Parathyroid adenoma (tissue), 2 donors: ENCODE data around the gene DYRK4.

Source experiments
- H2AFZ ChIP-seq: fragments of 300-600 bp; sonication (generic); one replicate; pipeline ENCODE4 v1.7.0; 2017; ENCODE audit warnings: antibody characterized with exemption, mild to moderate bottlenecking
- H3K27ac ChIP-seq: fragments of 300-600 bp; sonication (generic); one replicate; pipeline ENCODE4 v1.7.0; 2017
- H3K27me3 ChIP-seq: fragments of 300-600 bp; sonication (generic); one replicate; pipeline ENCODE4 v1.7.0; 2017; ENCODE audit warnings: low read length; ENCODE audit not compliant: control insufficient read depth, insufficient read depth
- H3K36me3 ChIP-seq: fragments of 300-600 bp; sonication (generic); one replicate; pipeline ENCODE4 v1.7.0; 2017; ENCODE audit warnings: low read length; ENCODE audit not compliant: control insufficient read depth, insufficient read depth
- H3K4me1 ChIP-seq: fragments of 300-600 bp; sonication (generic); one replicate; pipeline ENCODE4 v1.7.0; 2017; ENCODE audit warnings: control low read depth
- H3K4me2 ChIP-seq: fragments of 300-600 bp; sonication (generic); one replicate; pipeline ENCODE4 v1.7.0; 2017; ENCODE audit warnings: low read length
- H3K4me3 ChIP-seq: fragments of 300-600 bp; sonication (generic); one replicate; pipeline ENCODE4 v1.7.0; 2017; ENCODE audit warnings: low read depth, low read length
- H3K79me2 ChIP-seq: fragments of 300-600 bp; sonication (generic); one replicate; pipeline ENCODE4 v1.7.0; 2017; ENCODE audit warnings: control low read depth
- H3K9ac ChIP-seq: fragments of 300-600 bp; sonication (generic); one replicate; pipeline ENCODE4 v1.7.0; 2017; ENCODE audit warnings: mild to moderate bottlenecking
- H3K9me3 ChIP-seq: fragments of 300-600 bp; sonication (generic); one replicate; pipeline ENCODE4 v1.7.0; 2017; ENCODE audit warnings: low read length; ENCODE audit not compliant: control insufficient read depth
- CTCF ChIP-seq: fragments of 300-600 bp; sonication (generic); IDR thresholded peaks from one replicate; pipeline ENCODE4 v1.7.0; 2017; ENCODE audit warnings: antibody characterized with exemption, mild to moderate bottlenecking
- donor health status: primary hyperparathyroidism.

The DYRK4 gene

GRCh38 chr12:4553943-4554342 lies 8.1 kb upstream of the DYRK4 start:
- no peaks in the 10 kb centered on the region for H3K79me2 ChIP-seq
- H3K4me1 ChIP-seq: no peaks in the 10 kb centered on the region
- no peaks in the 10 kb centered on the region for H3K27me3 ChIP-seq
- no peak for TF ChIP-seq CTCF
- no peak overlapping the region for H3K4me3 ChIP-seq
- H3K36me3 ChIP-seq: no peaks in the 10 kb centered on the region
- H3K27ac ChIP-seq: no peak overlapping the region
- H3K9me3 ChIP-seq: no peaks in the 10 kb centered on the region
- no peak overlapping the region for H2AFZ ChIP-seq
- no peak overlapping the region for H3K4me2 ChIP-seq
- no peak overlapping the region for H3K9ac ChIP-seq

- no peaks in the 10 kb centered on the region for H3K4me1 ChIP-seq
These were observed 6.2 kb upstream of the DYRK4 start for GRCh38 chr12:4555804-4556203.

GRCh38 chr12:4556735-4557530 lies 5.1 kb upstream of the DYRK4 start:
- no peak overlapping the region for H3K9ac ChIP-seq
- peaks cover 4% of the 10 kb centered on the region for H3K4me1 ChIP-seq
- H3K27me3 ChIP-seq: no peaks in the 10 kb centered on the region
- no peak overlapping the region for H2AFZ ChIP-seq
- H3K4me3 ChIP-seq: no peak overlapping the region
- H3K27ac ChIP-seq: no peak overlapping the region
- no peak for TF ChIP-seq CTCF
- H3K36me3 ChIP-seq: no peaks in the 10 kb centered on the region
- no peak overlapping the region for H3K4me2 ChIP-seq
- no peaks in the 10 kb centered on the region for H3K9me3 ChIP-seq
- no peaks in the 10 kb centered on the region for H3K79me2 ChIP-seq

More at GRCh38 chr12:4555804-4556203, 6.2 kb upstream of the DYRK4 start:
- Histone ChIP-seq H2AFZ (no peak overlapping the region), H3K9ac (no peak overlapping the region), H3K4me2 (no peak overlapping the region), H3K4me3 (no peak overlapping the region), H3K27me3 (no peaks in the 10 kb centered on the region), H3K27ac (no peak overlapping the region), H3K79me2 (no peaks in the 10 kb centered on the region), H3K9me3 (no peaks in the 10 kb centered on the region), H3K36me3 (no peaks in the 10 kb centered on the region)
- no peak for TF ChIP-seq CTCF

GRCh38 chr12:4557586-4557985 lies 4.4 kb upstream of the DYRK4 start:
- no peaks in the 10 kb centered on the region for H3K9me3 ChIP-seq
- no peak overlapping the region for H3K9ac ChIP-seq
- H2AFZ ChIP-seq: no peak overlapping the region
- no peaks in the 10 kb centered on the region for H3K36me3 ChIP-seq
- no peak overlapping the region for H3K4me2 ChIP-seq
- no peak overlapping the region for H3K4me3 ChIP-seq
- H3K4me1 ChIP-seq: peaks cover 4% of the 10 kb centered on the region
- H3K79me2 ChIP-seq: no peaks in the 10 kb centered on the region
- no peaks in the 10 kb centered on the region for H3K27me3 ChIP-seq
- no peak for TF ChIP-seq CTCF
- no peak overlapping the region for H3K27ac ChIP-seq

- H3K27ac ChIP-seq: no peak overlapping the region
- H3K4me2 ChIP-seq: no peak overlapping the region
- H3K9me3 ChIP-seq: no peaks in the 10 kb centered on the region
- no peak overlapping the region for H2AFZ ChIP-seq
- no peak for TF ChIP-seq CTCF
- H3K9ac ChIP-seq: no peak overlapping the region
- H3K27me3 ChIP-seq: no peaks in the 10 kb centered on the region
- peaks cover 4% of the 10 kb centered on the region for H3K4me1 ChIP-seq
- no peaks in the 10 kb centered on the region for H3K79me2 ChIP-seq
- H3K4me3 ChIP-seq: no peak overlapping the region
- H3K36me3 ChIP-seq: no peaks in the 10 kb centered on the region
These were observed 3.8 kb upstream of the DYRK4 start for GRCh38 chr12:4558171-4558570.
